ENCODE data around the gene KRTAP12-2. TPM values are rescaled to one million over a fixed set of nuclear protein-coding genes. Genes with fewer than 3 reads are reported as not detected.

Gene KRTAP12-2
- total and polyA plus RNA-seq, 11 donors: not detected

DNA sequence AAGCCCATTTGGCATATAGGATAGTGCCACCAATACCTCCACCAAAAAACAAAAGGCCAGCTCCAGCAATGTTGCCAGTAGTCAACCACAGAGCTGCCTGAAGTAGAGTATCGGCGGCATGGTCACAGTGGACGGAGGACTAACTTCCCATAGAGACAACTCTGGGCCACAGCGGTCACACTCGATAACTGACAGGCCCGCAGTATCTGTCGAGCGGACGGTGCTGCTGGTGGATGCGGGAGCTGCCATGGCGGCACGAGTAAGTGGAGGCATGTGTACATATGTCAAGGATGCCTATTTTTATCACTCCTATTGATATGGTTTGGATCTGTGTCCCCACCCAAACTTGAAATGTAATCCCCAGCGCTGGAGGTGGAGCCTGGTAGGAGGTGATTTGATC lies 11.2 kb upstream of the KRTAP12-2 start:
- TF ChIP-seq, protein P1, sequence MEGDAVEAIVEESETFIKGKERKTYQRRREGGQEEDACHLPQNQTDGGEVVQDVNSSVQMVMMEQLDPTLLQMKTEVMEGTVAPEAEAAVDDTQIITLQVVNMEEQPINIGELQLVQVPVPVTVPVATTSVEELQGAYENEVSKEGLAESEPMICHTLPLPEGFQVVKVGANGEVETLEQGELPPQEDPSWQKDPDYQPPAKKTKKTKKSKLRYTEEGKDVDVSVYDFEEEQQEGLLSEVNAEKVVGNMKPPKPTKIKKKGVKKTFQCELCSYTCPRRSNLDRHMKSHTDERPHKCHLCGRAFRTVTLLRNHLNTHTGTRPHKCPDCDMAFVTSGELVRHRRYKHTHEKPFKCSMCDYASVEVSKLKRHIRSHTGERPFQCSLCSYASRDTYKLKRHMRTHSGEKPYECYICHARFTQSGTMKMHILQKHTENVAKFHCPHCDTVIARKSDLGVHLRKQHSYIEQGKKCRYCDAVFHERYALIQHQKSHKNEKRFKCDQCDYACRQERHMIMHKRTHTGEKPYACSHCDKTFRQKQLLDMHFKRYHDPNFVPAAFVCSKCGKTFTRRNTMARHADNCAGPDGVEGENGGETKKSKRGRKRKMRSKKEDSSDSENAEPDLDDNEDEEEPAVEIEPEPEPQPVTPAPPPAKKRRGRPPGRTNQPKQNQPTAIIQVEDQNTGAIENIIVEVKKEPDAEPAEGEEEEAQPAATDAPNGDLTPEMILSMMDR (IDR thresholded peaks at IDR 0.05): no peak
- TF ChIP-seq POLR2A (IDR thresholded peaks at IDR 0.05): no peak
- peaks cover 0 to 5% (median 0%) of the 10 kb centered on the region in 9 donors for H3K27me3 ChIP-seq
- no peak overlapping the region for H3K4me3 ChIP-seq
- no peak overlapping the region for H3K27ac ChIP-seq
- peaks cover 0 to 16% (median 4%) of the 10 kb centered on the region in 12 donors for H3K9me3 ChIP-seq
- intact Hi-C loops (cut with DNase I): no loop called here
- H3K4me1 ChIP-seq: no peaks in the 10 kb centered on the region
- DNase-seq (no peak), ATAC-seq (no peak)
- WGBS, 4 donors: 89 to 97% (median 92%) methylated on average over 13 of the region's 13 CpGs
- H3K36me3 ChIP-seq: no peaks in the 10 kb centered on the region

DNA sequence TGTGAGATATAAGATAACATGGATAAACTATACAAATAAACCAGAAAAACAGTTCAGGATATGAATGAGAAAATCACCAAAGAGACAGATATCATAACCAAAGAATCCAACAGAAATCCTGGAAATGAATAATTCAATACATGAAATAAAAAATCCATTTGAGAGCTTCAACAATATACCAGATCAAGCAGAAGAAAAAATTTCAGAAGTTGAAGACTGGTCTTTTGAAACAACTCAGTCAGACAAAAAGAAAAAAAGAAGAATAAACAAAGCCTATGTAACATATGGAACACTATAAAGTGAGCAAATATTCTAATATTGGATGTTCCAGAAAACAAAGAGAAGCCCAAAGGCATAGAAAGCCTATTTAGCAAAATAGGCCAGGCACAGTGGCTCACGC lies 5.2 kb upstream of the KRTAP12-2 start:
- intact Hi-C loops (cut with DNase I): no loop called here
- TF ChIP-seq POLR2A (IDR thresholded peaks at IDR 0.05): no peak
- TF ChIP-seq, protein P1 (IDR thresholded peaks at IDR 0.05): no peak
- no peak overlapping the region for H3K4me3 ChIP-seq
- no peak overlapping the region for H3K27ac ChIP-seq
- ATAC-seq (no peak), DNase-seq (no peak)
- H3K27me3 ChIP-seq: no peaks in the 10 kb centered on the region
- WGBS, 4 donors: 94 to 100% (median 94%) methylated on average over 1 of the region's 1 CpG
- no peaks in the 10 kb centered on the region for H3K36me3 ChIP-seq
- no peaks in the 10 kb centered on the region for H3K4me1 ChIP-seq
- H3K9me3 ChIP-seq: peaks cover 0 to 43% (median 16%) of the 10 kb centered on the region in 12 donors

GRCh38 chr21:44670642-44671432 lies 4.1 kb upstream of the KRTAP12-2 start:
- no peaks in the 10 kb centered on the region for H3K36me3 ChIP-seq
- intact Hi-C loops (cut with DNase I): no loop called here
- no peak for TF ChIP-seq POLR2A (IDR thresholded peaks at IDR 0.05)
- TF ChIP-seq, protein P1 (IDR thresholded peaks at IDR 0.05): no peak
- DNase-seq (no peak), ATAC-seq (no peak)
- H3K9me3 ChIP-seq: peaks cover 0 to 43% (median 16%) of the 10 kb centered on the region in 12 donors
- H3K4me3 ChIP-seq: no peak overlapping the region
- H3K4me1 ChIP-seq: no peaks in the 10 kb centered on the region
- 67 to 85% (median 78%) methylated on average over 2 to 3 of the region's 3 CpGs for WGBS, 4 donors
- no peak overlapping the region for H3K27ac ChIP-seq
- H3K27me3 ChIP-seq: no peaks in the 10 kb centered on the region

DNA sequence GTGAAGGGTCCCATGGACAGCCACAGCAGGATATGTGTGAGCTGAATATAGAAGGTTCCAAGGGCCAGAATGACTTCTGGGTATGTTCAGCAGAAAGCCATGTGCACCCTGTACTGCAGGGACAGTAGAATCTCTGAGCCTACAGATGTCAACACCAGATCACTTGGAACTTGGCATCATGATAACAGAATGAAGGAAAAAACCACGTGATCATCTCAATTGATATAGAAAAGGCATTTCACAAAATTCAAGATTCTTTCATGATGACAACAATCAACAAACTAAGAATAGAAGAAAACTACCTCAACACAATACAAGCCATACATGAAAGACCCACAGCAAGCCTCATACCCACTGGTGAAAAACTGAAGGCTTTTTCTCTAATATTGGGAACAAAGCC lies 885 bp upstream of the KRTAP12-2 start:
- no peaks in the 10 kb centered on the region for H3K4me1 ChIP-seq
- no peaks in the 10 kb centered on the region for H3K27me3 ChIP-seq
- intact Hi-C loops (cut with DNase I): loop anchor here in 1 of 10 donors (10.0 kb wide), 1 partner anchor 57 kb away; no protein-coding TSS in a partner anchor
- no peak overlapping the region for H3K27ac ChIP-seq
- no peaks in the 10 kb centered on the region for H3K36me3 ChIP-seq
- DNase-seq (no peak), ATAC-seq (no peak)
- no peak for TF ChIP-seq POLR2A (IDR thresholded peaks at IDR 0.05)
- TF ChIP-seq, protein P1 (IDR thresholded peaks at IDR 0.05): no peak
- WGBS, 4 donors: 63 to 78% (median 74%) methylated on average over 1 of the region's 1 CpG
- H3K9me3 ChIP-seq: peaks cover 0 to 29% (median 11%) of the 10 kb centered on the region in 12 donors
- H3K4me3 ChIP-seq: no peak overlapping the region
